ENCODE data around the gene PCDHGA5. TPM values are rescaled to one million over a fixed set of nuclear protein-coding genes. Genes with fewer than 3 reads are reported as not detected.

The PCDHGA5 gene
- total RNA-seq, 4 donors from 2014 or later = 8.2 to 13.2 (median 12.1) TPM

GRCh38 chr5:141320225-141321169 is 43.5 kb upstream of the PCDHGA5 start, which contains the start of gene TAF7:
Gene TAF7 (minus strand): TSS chr5:141320784. CDS start chr5:141320044, 740 bp downstream.
- H3K9me3 ChIP-seq = peaks cover 8 to 87% (median 42%) of the 10 kb centered on the region in 4 donors
- H3K4me3 ChIP-seq = peak within 1 kb of the TSS; percentile 41 to 84 (median 66)
- H3K27ac ChIP-seq = peak within 1 kb of the TSS; percentile 91 to 97 (median 94)
- peaks cover 0 to 11% (median 7%) of the 10 kb centered on the region in 4 donors for H3K4me1 ChIP-seq
- TF ChIP-seq EP300 (IDR thresholded peaks at IDR 0.05) = peak; percentile 70 to 99
- peak; percentile 64 to 90 (median 83) for TF ChIP-seq CTCF (IDR thresholded peaks at IDR 0.05)
- peak; percentile 96 to 99 for TF ChIP-seq POLR2A (IDR thresholded peaks at IDR 0.05)
- H3K36me3 ChIP-seq = peaks cover 0 to 53% (median 19%) of the 10 kb centered on the region in 3 donors
- peak; percentile 69 to 77 for DNase-seq (ENCODE audit: low spot score in 2 of 2)
- 1 to 2% methylated on average over 51 to 67 of the region's 67 CpGs for WGBS, 2 donors
- no peaks in the 10 kb centered on the region for H3K27me3 ChIP-seq

GRCh38 chr5:141322261-141322660 is 41.7 kb upstream of the PCDHGA5 start:
- H3K4me3 ChIP-seq = no peak overlapping the region
- H3K27me3 ChIP-seq = no peaks in the 10 kb centered on the region
- TF ChIP-seq EP300 (IDR thresholded peaks at IDR 0.05) (no peak), POLR2A (IDR thresholded peaks at IDR 0.05) (no peak), CTCF (IDR thresholded peaks at IDR 0.05) (no peak)
- peaks cover 0 to 11% (median 7%) of the 10 kb centered on the region in 4 donors for H3K4me1 ChIP-seq
- H3K36me3 ChIP-seq = peaks cover 0 to 42% (median 13%) of the 10 kb centered on the region in 3 donors
- no peak overlapping the region for H3K27ac ChIP-seq
- peaks cover 8 to 85% (median 34%) of the 10 kb centered on the region in 4 donors for H3K9me3 ChIP-seq
- WGBS, 2 donors = 87 to 93% methylated on average over 3 of the region's 3 CpGs
- DNase-seq (ENCODE audit: low spot score in 2 of 2) = no peak

DNA sequence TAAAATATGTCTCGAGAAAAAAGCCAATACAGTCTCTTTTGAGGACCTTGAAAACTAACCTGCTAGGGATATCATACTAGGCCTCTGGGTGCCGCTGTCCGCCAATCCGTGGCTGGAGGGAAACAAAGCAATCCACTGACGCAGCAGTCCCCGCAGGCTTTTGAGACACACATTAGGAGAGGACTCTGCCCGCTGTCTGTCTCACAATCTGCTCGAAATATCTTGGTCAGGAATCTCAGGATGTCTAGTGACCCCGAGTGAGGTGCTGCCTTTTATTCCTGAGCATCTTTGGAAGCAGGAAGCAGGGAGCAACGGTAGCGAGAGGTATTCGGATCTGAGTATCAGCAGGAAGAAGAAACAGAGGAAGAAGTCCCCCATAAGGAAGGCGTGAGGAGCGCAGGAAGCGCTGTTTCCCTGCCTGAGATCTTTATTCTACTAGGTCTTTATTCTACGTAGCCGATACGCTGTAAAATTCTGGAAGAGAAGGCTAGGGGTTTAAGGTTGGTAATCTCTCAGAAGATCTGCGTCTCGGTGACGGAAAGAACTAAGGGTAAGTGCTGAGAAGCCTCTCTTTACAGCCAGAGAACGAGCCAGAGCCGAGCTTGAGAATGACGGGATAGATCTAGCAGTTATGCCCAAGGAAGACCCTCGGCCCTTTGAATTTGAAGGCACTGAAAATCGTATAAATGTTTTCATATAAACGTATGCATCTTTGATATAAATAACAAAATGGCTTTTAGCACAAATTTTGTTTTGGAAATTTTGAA is 37.7 kb upstream of the PCDHGA5 start:
- peak in 1 of 2 donors; percentile 23 for DNase-seq (ENCODE audit: low spot score in 2 of 2)

GRCh38 chr5:141328231-141328630 is 35.7 kb upstream of the PCDHGA5 start:
- no peaks in the 10 kb centered on the region for H3K27me3 ChIP-seq
- 92 to 93% methylated on average over 8 of the region's 8 CpGs for WGBS, 2 donors
- no peak overlapping the region for H3K27ac ChIP-seq
- peaks cover 0 to 93% (median 22%) of the 10 kb centered on the region in 4 donors for H3K9me3 ChIP-seq
- no peak for TF ChIP-seq EP300 (IDR thresholded peaks at IDR 0.05)
- no peak for TF ChIP-seq POLR2A (IDR thresholded peaks at IDR 0.05)
- no peak for TF ChIP-seq CTCF (IDR thresholded peaks at IDR 0.05)
- DNase-seq (ENCODE audit: low spot score in 2 of 2) = no peak
- H3K4me3 ChIP-seq = no peak overlapping the region
- no peaks in the 10 kb centered on the region for H3K4me1 ChIP-seq
- peaks cover 0 to 32% (median 0%) of the 10 kb centered on the region in 3 donors for H3K36me3 ChIP-seq

More for the DNA sequence above, 37.7 kb upstream of the PCDHGA5 start:
- Histone ChIP-seq H3K27me3 (no peaks in the 10 kb centered on the region), H3K36me3 (peaks cover 0 to 30% (median 0%) of the 10 kb centered on the region in 3 donors), H3K27ac (peak overlapping the region in 3 of 4 donors; percentile 41 to 69 (median 52)), H3K4me1 (peaks cover 0 to 2% (median under 1%) of the 10 kb centered on the region in 4 donors), H3K4me3 (peak overlapping the region in 3 of 4 donors; percentile 3 to 47 (median 16)), H3K9me3 (peaks cover 0 to 93% (median 22%) of the 10 kb centered on the region in 4 donors)
- whole genome bisulfite sequencing, 2 donors = 14 to 19% methylated on average over 27 of the region's 27 CpGs
- TF ChIP-seq EP300 (IDR thresholded peaks at IDR 0.05) = peak in 1 of 2 donors; percentile 52
- TF ChIP-seq POLR2A (IDR thresholded peaks at IDR 0.05) = peak; percentile 12 to 40
- TF ChIP-seq CTCF (IDR thresholded peaks at IDR 0.05) = peak; percentile 11 to 57 (median 15)
